Adrenal gland (tissue), 12 donors: ENCODE data around the gene BRF1. TPM values are rescaled to one million over a fixed set of nuclear protein-coding genes. Genes with fewer than 3 reads are reported as not detected.
"Not testable (repeated sequence)": the region's sequence is repeated elsewhere in the genome, so short reads cannot be mapped to it uniquely, and the experiment has no call there.

Experiments used
- DNase-seq, 7 donors: peaks; one replicate each; pipeline ENCODE4 v3.0.0-alpha.2; 2019 to 2020
- H3K27ac ChIP-seq, 5 donors: fragments of 200-600 bp; sonication (generic) in 4 of 5; 1 replicate in 3 of 5; 2 replicates in 2 of 5; pipeline versions ENCODE4 v1.5.1 to v1.8.0; 2016 to 2020; ENCODE audit warnings: mild to moderate bottlenecking in 1 of 5
- H3K27me3 ChIP-seq: fragments of 200-600 bp; 2 replicates; pipeline ENCODE4 v1.8.0; 2021
- H3K36me3 ChIP-seq, 2 donors: fragments of 200-600 bp; replicated peaks in 1 of 2; 1 replicate in 1 of 2; 2 replicates in 1 of 2; pipeline versions ENCODE4 v1.5.1 to v1.8.0; 2018 to 2022
- H3K4me1 ChIP-seq, 2 donors: fragments of 200-600 bp; replicated peaks in 1 of 2; 1 replicate in 1 of 2; 2 replicates in 1 of 2; pipeline versions ENCODE4 v1.5.1 to v1.8.0; 2018 to 2021
- H3K4me3 ChIP-seq, 4 donors: fragments of 200-600 bp; sonication (generic) in 3 of 4; one replicate each; pipeline ENCODE4 v1.5.1; 2016 to 2018
- H3K9me3 ChIP-seq, 3 donors: fragments of 200-600 bp; sonication (generic) in 1 of 3; replicated peaks in 1 of 3; 1 replicate in 2 of 3; 2 replicates in 1 of 3; pipeline versions ENCODE4 v1.5.1 to v1.8.0; 2016 to 2021
- CTCF ChIP-seq, 6 experiments: fragments of 450-650 bp in 4 of 6; fragments of 200-600 bp in 2 of 6; sonication (generic) in 1 of 6; IDR thresholded peaks; 1 replicate in 5 of 6; 2 replicates in 1 of 6; pipeline versions ENCODE4 v1.5.1 to v1.8.0; 2016 to 2021; ENCODE audit warnings: antibody characterized with exemption in 6 of 6, mild to moderate bottlenecking in 2 of 6, moderate library complexity in 1 of 6
- POLR2A ChIP-seq, 2 donors: fragments of 450-650 bp; IDR thresholded peaks; one replicate each; pipeline ENCODE4 v1.6.1; 2017; ENCODE audit warnings: antibody characterized with exemption in 2 of 2, mild to moderate bottlenecking in 2 of 2, moderate library complexity in 1 of 2
- WGBS, 4 donors: extraction: QIAGEN DNeasy Blood & Tissue Kit in 2 of 4; methylation state at CpG; one replicate each; pipeline versions ENCODE4 v1.1.5 to v1.1.7; 2013 to 2017; 5-methylcytosine and 5-hydroxymethylcytosine counted together
- intact Hi-C, 2 donors: fragments of 100-400 bp; cut with DNase I; formaldehyde crosslinking; loops; one replicate each; pipeline versions ENCODE4 v1.14.1 to v1.15.0; 2022 to 2023
- polyA plus RNA-seq, 3 donors: library from polyadenylated mRNA; stranded (reverse); fragments of 200-250 nt in 2 of 3; fragments of 350-450 nt in 1 of 3; fragmentation: Illumina TruSeq in 1 of 3; extraction: RNeasy Lipid Tissue Mini Kit (QIAGEN cat#74804) in 1 of 3; gene quantifications; one replicate each; pipeline ENCODE4 v1.2.3, GENCODE V29; 2013 to 2014
- total RNA-seq, 9 donors: library from RNA; depleted of rRNA in 4 of 9; stranded (reverse); fragments of >200 nt in 4 of 9; fragments of 120-200 nt in 1 of 9; fragmentation: NEBNext Ultra II Directional in 1 of 9; extraction: Animal tissue kit (Norgen Biotek cat#: 25700) in 1 of 9; gene quantifications; one replicate each; pipeline versions ENCODE4 v1.1.0 to v1.2.4, GENCODE V29; 2013 to 2023
- donor health status: healthy with polysubstance abuse.
- donor health status: Bipolar disorder and iron deficiency.
- donor health status: DM: yes; HTN: yes; CAD: no.
- donor health status: DM: no; HTN: no; CAD: no.
- donor health status: DM: no; HTN: no; CAD: no.
- donor health status: DM: yes; HTN: yes; CAD: no.

Gene BRF1
- total and polyA plus RNA-seq, 12 donors = 14.0 to 96.9 (median 37.5) TPM

GRCh38 chr14:105336477-105337287 lies 35.9 kb upstream of the BRF1 start:
- Histone ChIP-seq H3K36me3 (no peaks in the 10 kb centered on the region), H3K27me3 (no peaks in the 10 kb centered on the region), H3K4me1 (peaks cover 34 to 48% of the 10 kb centered on the region in 2 donors), H3K9me3 (no peaks in the 10 kb centered on the region), H3K4me3 (no peak overlapping the region), H3K27ac (peak overlapping the region in 3 of 5 donors; percentile 65 to 79 (median 75))
- no peak for TF ChIP-seq POLR2A (IDR thresholded peaks at IDR 0.05)
- no peak for TF ChIP-seq CTCF (IDR thresholded peaks at IDR 0.05)
- no peak for DNase-seq
- intact Hi-C loops = no loop called here
- 81 to 88% (median 83%) methylated on average over 16 to 26 of the region's 26 CpGs for WGBS, 4 donors

- Histone ChIP-seq H3K27ac (peak overlapping the region in 4 of 5 donors; percentile 64 to 79 (median 70)), H3K4me3 (no peak overlapping the region), H3K27me3 (no peaks in the 10 kb centered on the region), H3K9me3 (no peaks in the 10 kb centered on the region), H3K36me3 (no peaks in the 10 kb centered on the region), H3K4me1 (peaks cover 34 to 52% of the 10 kb centered on the region in 2 donors)
- WGBS, 4 donors = 49 to 56% (median 52%) methylated on average over 2 to 33 of the region's 33 CpGs
- DNase-seq = peak; percentile 80 to 92 (median 88)
- TF ChIP-seq CTCF (IDR thresholded peaks at IDR 0.05) = no peak
- no peak for TF ChIP-seq POLR2A (IDR thresholded peaks at IDR 0.05)
- intact Hi-C loops = no loop called here
Observed at GRCh38 chr14:105335735-105336476, 35.1 kb upstream of the BRF1 start.

GRCh38 chr14:105335231-105335542 lies 34.4 kb upstream of the BRF1 start:
- DNase-seq, H3K4me3 ChIP-seq, H3K36me3 ChIP-seq, H3K27me3 ChIP-seq, H3K9me3 ChIP-seq, intact Hi-C loops: not testable (repeated sequence)
- H3K27ac ChIP-seq = peak overlapping the region in 3 of 5 donors; percentile 64 to 79 (median 75)
- WGBS, 4 donors = 97 to 100% methylated on average over 18 to 22 of the region's 22 CpGs; no CpG with 5 or more reads in 2 of the 4 donors
- H3K4me1 ChIP-seq = peaks cover 34 to 59% of the 10 kb centered on the region in 2 donors

- 92 to 99% (median 95%) methylated on average over 12 to 17 of the region's 17 CpGs for WGBS, 4 donors
- no peak overlapping the region for H3K4me3 ChIP-seq
- intact Hi-C loops = no loop called here
- H3K4me1 ChIP-seq = peaks cover 34 to 59% of the 10 kb centered on the region in 2 donors
- TF ChIP-seq POLR2A (IDR thresholded peaks at IDR 0.05) (no peak), CTCF (IDR thresholded peaks at IDR 0.05) (no peak)
- H3K27me3 ChIP-seq = no peaks in the 10 kb centered on the region
- H3K9me3 ChIP-seq = no peaks in the 10 kb centered on the region
- no peaks in the 10 kb centered on the region for H3K36me3 ChIP-seq
- DNase-seq = no peak
- no peak overlapping the region for H3K27ac ChIP-seq
Observed at GRCh38 chr14:105334383-105335230, 33.8 kb upstream of the BRF1 start.
